Activated T-cell treated with anti-CD3 and anti-CD28 coated beads, Interleukin-2, amount 50 U/mL, for 24 hours (primary cell): ENCODE data around the gene SPPL2A.

ENCODE experiments used
- DNase-seq: peaks from one replicate; pipeline ENCODE4 v3.0.0-alpha.2; 2020
- H3K27ac Mint-ChIP-seq: 2 replicates; pipeline ENCODE4 v1.8.0; 2020; ENCODE audit warnings: mild to moderate bottlenecking, mixed read lengths
- H3K27me3 Mint-ChIP-seq: 2 replicates; pipeline ENCODE4 v1.8.0; 2020; ENCODE audit warnings: mixed read lengths
- H3K36me3 Mint-ChIP-seq: 2 replicates; pipeline ENCODE4 v1.8.0; 2020; ENCODE audit warnings: low read depth, mixed read lengths
- H3K4me1 Mint-ChIP-seq: 2 replicates; pipeline ENCODE4 v1.8.0; 2020; ENCODE audit warnings: low read depth, mixed read lengths
- H3K4me3 Mint-ChIP-seq: 2 replicates; pipeline ENCODE4 v1.8.0; 2020; ENCODE audit warnings: mild to moderate bottlenecking, moderate library complexity, mixed read lengths
- H3K9me3 Mint-ChIP-seq: 2 replicates; pipeline ENCODE4 v1.8.0; 2020; ENCODE audit warnings: mixed read lengths

The SPPL2A gene

DNA sequence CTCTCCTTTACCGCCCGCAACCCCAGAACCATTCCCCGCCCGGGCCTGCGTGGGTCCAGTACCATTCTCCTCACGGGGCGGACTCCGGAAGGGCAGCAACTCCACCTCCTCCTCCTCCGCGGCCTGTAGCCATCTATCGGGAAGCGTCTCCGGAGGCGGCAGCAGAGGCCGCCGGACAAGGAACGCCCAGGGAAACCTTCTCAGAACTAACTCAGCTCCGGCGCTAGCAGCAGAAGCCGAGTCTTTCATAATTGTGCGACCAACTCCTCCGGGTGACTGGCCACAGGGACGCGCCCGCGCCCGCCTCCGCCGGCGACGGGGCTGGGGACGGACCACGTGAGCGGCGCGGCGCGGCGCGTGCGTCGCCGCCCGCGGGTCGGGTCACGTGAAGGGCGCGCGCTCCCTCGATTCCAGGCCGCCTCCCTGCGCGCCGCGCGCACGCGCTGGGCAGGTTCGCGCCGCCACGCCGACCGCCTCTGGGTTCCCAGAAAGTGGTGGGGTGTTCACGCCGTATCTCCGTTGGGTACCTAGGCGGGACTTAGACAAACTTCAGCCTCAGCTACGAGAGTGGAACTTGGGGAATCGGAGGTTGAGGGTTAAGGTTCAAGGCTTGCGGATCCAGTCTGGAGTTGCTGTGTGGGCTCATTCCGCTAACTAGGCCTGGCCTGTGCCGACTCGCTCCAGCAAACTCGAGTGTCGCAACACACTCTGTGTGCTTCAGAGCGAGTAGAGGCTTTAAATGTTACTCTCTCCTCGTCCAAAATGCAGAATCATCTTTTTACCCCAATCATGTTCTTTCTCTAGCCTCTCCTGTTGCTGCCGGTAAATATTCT lies 78.8 kb downstream of the SPPL2A start, which contains the start of gene TRPM7:
TSS of gene TRPM7 (minus strand) at position 329 of the 833 bp plus-strand sequence. CDS start at position 65, 264 bp downstream.
- H3K27ac Mint-ChIP-seq = peak within 1 kb of the TSS; percentile 99
- no peaks in the 10 kb centered on the region for H3K27me3 Mint-ChIP-seq
- peak within 1 kb of the TSS; percentile 100 for H3K4me3 Mint-ChIP-seq
- peaks cover 52% of the 10 kb centered on the region for H3K4me1 Mint-ChIP-seq
- peak; percentile 93 for DNase-seq
- peaks cover 54% of the 10 kb centered on the region for H3K36me3 Mint-ChIP-seq
- H3K9me3 Mint-ChIP-seq = no peaks in the 10 kb centered on the region

DNA sequence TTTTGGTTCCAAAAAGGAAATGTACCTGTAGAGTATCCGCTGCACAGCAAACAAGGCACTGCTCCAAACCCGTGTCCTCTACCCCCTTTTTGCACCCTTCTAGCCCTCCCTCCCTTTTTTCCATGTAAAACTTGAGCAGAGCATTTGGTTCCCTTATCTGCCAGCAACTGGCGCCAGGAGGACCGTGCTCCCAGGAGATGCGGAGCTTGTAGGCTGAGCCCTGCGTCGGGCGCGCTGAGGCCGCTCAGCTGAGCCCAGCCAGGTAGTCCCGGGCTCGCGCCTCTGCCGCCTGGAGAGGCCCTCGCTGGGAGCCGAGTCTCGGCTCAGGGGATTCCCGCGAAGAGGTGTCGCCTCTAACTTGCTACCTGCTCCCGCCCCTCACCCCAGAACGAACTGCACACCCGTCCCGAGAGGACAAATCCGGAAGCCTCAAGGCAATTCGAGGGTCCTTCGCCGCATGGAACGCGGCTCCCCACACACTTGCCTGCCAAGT lies 79.5 kb downstream of the SPPL2A start:
- peak overlapping the region; percentile 100 for H3K4me3 Mint-ChIP-seq
- H3K27ac Mint-ChIP-seq = peak overlapping the region; percentile 99
- no peaks in the 10 kb centered on the region for H3K27me3 Mint-ChIP-seq
- peaks cover 58% of the 10 kb centered on the region for H3K4me1 Mint-ChIP-seq
- H3K36me3 Mint-ChIP-seq = peaks cover 60% of the 10 kb centered on the region
- H3K9me3 Mint-ChIP-seq = no peaks in the 10 kb centered on the region
- peak; percentile 86 for DNase-seq

DNA sequence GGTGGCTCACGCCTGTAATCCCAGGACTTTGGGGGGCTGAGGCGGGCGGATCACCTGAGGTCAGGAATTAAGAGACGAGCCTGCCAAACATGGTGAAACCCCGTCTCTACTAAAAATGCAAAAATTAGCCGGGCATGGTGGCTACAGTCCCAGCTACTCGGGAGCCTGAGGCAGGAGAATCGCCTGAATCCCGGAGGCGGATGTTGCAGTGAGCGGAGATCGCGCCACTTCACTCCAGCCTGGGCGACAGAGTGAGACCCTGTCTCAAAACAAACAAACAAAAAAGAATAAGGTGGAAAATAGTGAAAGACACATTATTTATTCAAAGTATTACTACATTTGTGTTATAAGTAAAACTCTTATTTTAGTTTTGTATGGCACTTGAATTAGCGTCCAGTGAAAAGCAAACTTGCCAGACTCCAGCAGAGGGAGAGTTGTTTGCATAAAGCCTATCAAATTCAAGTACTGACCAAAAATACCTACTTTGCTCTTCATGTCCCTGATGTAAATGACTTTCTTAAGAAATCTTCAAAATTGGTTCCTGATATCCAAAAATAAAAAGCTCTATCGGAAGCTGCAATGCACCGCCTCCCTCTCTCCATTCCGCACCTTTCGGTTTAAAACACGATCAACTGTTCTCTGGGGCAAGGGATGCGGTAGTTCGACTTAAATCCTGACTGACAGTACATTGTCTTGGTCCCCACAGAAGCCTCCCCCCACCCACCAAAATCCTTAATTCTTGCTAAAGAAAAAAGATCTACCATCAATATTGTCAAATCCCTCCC lies 80.1 kb downstream of the SPPL2A start:
- Mint-ChIP-seq H3K9me3 (no peaks in the 10 kb centered on the region), H3K27me3 (no peaks in the 10 kb centered on the region), H3K4me3 (peak overlapping the region; percentile 100), H3K36me3 (peaks cover 66% of the 10 kb centered on the region), H3K27ac (peak overlapping the region; percentile 99), H3K4me1 (peaks cover 62% of the 10 kb centered on the region)
- DNase-seq = no peak

DNA sequence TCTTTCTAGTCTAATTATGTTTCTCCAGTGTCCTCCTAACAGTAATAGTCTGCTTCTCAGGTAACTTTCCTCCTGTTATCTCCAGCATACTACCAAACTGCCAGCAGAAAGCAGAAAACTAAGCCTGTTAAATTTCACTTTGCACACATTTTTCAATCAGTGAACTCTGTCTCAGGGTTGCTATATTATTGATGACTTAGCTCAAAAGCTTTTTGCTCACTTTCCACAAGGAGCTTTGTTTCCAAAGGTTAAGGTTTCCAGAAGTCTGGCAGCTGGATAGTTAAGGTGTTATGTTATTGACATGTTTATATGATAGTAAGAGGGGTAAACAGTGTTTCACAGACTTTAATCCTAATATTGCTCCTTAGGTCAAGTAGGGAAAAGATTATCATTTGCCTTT lies 84.0 kb downstream of the SPPL2A start:
- Mint-ChIP-seq H3K4me1 (peaks cover 64% of the 10 kb centered on the region), H3K27ac (peak overlapping the region; percentile 85), H3K9me3 (no peaks in the 10 kb centered on the region), H3K27me3 (no peaks in the 10 kb centered on the region), H3K36me3 (peaks cover 83% of the 10 kb centered on the region), H3K4me3 (peak overlapping the region; percentile 24)
- DNase-seq = no peak

DNA sequence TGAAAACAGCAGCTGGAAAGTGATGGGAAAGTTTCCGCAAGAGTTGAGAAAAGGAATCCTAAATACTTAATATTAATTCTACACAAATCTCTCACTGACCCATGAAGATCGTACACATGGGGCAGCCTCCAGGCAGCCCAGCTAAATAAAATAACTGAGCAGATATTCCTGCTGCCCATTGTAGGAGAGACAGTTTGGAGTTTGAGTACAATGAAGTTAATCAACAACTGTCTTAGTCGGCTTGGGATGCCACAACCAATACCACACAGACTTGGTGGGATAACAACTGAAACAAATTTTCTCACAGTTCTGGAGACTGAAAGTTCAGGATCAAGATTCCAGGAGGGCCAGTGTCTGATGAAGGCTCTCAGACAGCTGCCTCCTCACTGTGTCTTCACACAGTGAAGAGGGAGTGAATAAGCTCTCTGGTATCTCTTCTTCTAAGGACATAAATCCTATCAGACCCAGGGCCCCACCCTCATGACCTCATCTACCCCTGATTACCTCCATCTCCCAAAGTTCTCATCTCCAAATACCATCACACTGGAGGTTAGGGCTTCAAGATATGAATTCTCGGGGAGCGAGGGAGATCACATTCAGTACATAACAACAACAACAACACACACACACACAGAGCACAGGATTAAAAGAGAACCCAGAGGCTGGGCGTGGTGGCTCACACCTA lies 88.6 kb downstream of the SPPL2A start:
- peaks cover 38% of the 10 kb centered on the region for H3K4me1 Mint-ChIP-seq
- no peaks in the 10 kb centered on the region for H3K9me3 Mint-ChIP-seq
- no peak for DNase-seq
- H3K4me3 Mint-ChIP-seq = no peak overlapping the region
- H3K36me3 Mint-ChIP-seq = peaks cover 69% of the 10 kb centered on the region
- H3K27me3 Mint-ChIP-seq = no peaks in the 10 kb centered on the region
- H3K27ac Mint-ChIP-seq = peak overlapping the region; percentile 81

DNA sequence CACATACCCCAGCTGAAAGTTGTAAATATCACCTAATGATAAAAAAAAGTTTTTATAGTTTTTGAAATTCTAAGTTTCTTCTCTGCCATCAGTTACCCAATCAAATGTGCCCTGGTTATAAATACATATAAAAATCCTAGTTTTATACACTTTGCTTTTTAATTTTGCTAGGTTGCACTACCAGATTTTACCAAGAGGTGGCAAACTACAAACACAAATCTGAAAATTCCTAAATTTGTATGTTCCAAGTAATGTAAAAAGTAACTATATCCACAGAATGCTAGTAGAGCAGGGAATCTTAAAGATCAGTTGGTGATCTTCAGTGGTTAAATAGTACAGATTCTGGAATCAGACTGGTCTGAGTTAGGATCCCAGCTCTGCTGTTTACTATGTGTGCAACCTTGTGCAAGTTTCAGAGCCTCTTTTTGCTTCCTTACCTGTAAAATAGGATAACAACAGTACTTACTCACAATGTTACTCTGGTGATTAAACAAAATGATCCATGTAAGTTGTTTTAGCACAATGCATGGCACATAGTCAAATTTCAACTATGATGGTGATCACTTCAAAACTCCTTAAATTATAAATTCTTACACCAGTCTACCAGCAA lies 89.9 kb downstream of the SPPL2A start:
- no peaks in the 10 kb centered on the region for H3K27me3 Mint-ChIP-seq
- DNase-seq = no peak
- peaks cover 35% of the 10 kb centered on the region for H3K4me1 Mint-ChIP-seq
- H3K36me3 Mint-ChIP-seq = peaks cover 70% of the 10 kb centered on the region
- H3K9me3 Mint-ChIP-seq = no peaks in the 10 kb centered on the region
- H3K27ac Mint-ChIP-seq = peak overlapping the region; percentile 55
- H3K4me3 Mint-ChIP-seq = no peak overlapping the region

DNA sequence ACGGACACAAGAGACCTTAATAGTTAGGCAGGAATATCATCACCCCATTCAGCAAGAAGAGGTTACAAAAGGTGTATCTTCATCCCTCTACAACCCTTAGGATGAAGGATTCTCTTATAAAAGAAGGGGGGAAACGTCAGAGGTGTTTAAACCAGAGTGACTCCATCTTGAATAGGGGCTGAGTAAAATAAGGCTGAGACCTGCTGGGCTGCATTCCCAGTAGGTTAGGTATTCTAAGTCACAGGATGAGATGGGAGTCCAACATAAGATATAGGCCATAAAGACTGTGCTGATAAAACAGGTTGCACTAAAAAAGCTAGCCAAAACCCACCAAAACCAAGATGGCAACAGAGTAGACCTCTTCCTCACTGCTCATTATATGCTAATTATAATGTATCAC lies 95.4 kb downstream of the SPPL2A start:
- Mint-ChIP-seq H3K9me3 (no peaks in the 10 kb centered on the region), H3K27ac (no peak overlapping the region), H3K4me1 (peaks cover 28% of the 10 kb centered on the region), H3K36me3 (peaks cover 77% of the 10 kb centered on the region), H3K4me3 (no peak overlapping the region), H3K27me3 (no peaks in the 10 kb centered on the region)
- DNase-seq = no peak

DNA sequence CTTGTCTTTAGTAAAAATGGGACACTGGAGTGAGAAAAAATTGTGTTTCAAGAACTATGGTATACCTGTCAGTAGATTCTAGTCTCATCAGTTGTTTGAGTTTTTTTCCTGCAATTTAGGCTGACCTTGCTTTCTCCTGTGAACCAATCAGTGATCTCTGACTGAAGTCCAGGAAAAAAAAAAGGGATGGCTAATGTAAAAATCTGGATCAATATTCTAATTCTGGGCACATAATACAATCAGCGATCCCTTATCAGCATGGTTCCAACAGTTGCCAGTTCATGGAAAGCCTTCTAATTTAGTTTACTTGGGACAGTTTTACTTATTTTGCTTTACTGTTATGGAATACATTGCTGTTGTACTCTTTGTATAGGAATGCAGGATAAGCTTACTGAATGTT lies 95.9 kb downstream of the SPPL2A start:
- Mint-ChIP-seq H3K4me1 (peaks cover 28% of the 10 kb centered on the region), H3K36me3 (peaks cover 77% of the 10 kb centered on the region), H3K9me3 (no peaks in the 10 kb centered on the region), H3K27ac (no peak overlapping the region), H3K4me3 (no peak overlapping the region), H3K27me3 (no peaks in the 10 kb centered on the region)
- no peak for DNase-seq

DNA sequence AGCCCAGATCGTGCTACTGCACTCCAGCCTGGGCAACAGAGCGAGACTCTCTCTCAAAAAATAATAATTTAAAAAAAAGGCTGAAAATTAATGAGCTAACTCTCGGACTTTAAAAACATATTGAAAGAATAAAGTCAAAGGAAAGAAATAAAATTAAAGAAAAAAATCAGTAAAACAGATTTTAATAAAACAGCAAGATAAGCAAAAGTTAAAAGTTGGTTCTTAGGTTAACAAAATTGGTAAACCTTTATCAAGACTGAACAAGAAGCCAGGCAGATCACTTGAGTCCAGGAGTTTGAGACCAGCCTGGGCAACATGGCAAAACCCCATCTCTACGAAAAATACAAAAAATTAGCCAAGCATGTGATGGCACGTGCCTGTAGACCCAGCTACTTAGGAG lies 99.6 kb downstream of the SPPL2A start:
- peaks cover 82% of the 10 kb centered on the region for H3K36me3 Mint-ChIP-seq

DNA sequence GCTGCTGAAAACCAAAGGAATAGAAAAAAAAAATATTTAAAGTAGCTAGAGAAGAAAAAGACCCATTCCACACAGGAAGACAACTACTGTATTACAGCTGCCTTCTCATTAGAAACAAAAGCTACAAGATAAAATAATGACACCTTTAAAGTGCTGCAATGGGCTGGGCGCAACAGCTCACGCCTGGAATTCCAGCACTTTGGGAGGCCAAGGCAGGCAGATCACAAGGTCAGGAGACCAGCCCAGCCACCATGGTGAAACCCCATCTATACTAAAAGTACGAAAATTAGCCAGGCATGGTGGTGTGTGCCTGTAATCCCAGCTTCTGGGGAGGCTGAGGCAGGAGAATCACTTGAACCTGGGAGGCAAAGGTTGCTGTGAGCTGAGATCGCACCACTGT lies 110.0 kb downstream of the SPPL2A start:
- DNase-seq = no peak
- Mint-ChIP-seq H3K4me3 (no peak overlapping the region), H3K36me3 (peaks cover 87% of the 10 kb centered on the region), H3K27ac (peak overlapping the region; percentile 85), H3K4me1 (peaks cover 25% of the 10 kb centered on the region), H3K27me3 (no peaks in the 10 kb centered on the region), H3K9me3 (no peaks in the 10 kb centered on the region)

More for the DNA sequence above, 99.6 kb downstream of the SPPL2A start:
- Mint-ChIP-seq H3K4me3 (no peak overlapping the region), H3K27ac (peak overlapping the region; percentile 46), H3K4me1 (peaks cover 23% of the 10 kb centered on the region), H3K27me3 (no peaks in the 10 kb centered on the region), H3K9me3 (no peaks in the 10 kb centered on the region)
- no peak for DNase-seq

DNA sequence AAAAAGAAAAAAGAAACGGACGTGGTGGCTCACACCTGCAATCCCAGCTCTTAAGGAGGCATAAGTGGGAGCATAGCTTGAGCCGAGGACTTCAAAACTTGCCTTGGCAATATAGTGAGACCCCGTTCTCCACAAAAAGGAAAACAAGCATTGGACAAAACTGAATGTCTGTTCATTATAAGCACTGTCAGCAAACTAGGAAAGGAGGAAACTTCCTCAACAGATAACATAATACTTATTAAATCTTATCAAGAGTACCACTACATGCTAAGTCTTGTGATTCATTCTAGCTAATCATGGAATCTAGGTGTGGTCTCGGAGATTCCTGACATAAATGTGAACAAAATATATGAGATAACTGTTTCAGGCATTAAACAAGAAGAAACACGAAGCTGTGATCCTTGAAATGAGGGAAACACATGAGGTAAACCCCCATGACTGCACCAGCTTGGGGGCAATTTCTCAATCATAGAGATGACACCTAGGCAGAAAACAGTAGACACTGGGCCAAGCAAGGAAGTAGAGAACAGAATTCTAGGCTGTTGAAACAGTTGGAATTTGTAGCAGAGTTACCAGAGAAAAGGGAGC lies 112.3 kb downstream of the SPPL2A start:
- Mint-ChIP-seq H3K36me3 (peaks cover 89% of the 10 kb centered on the region), H3K27me3 (no peaks in the 10 kb centered on the region), H3K4me3 (no peak overlapping the region), H3K4me1 (peaks cover 25% of the 10 kb centered on the region), H3K9me3 (no peaks in the 10 kb centered on the region), H3K27ac (peak overlapping the region; percentile 50)
- DNase-seq = no peak

DNA sequence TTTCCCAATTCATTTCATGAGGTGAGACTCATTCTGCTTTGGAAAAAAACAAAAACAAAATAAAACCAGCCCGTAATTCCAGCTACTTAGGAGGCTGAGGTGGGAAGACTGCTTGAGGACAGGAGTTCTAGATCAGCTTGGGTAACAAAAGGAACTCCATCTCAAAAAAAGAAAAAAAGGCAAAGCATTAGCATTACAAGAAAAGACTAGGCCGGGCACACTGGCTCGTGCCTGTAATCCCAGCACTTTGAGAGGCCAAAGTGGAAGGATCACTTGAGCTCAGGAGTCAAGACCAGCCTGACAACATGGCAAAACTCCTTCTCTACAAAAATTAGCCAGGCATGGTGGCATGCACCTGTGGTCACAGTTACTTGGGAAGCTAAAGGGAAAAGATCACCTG lies 112.8 kb downstream of the SPPL2A start:
- H3K27me3 Mint-ChIP-seq = no peaks in the 10 kb centered on the region
- H3K4me3 Mint-ChIP-seq = no peak overlapping the region
- H3K4me1 Mint-ChIP-seq = peaks cover 25% of the 10 kb centered on the region
- H3K9me3 Mint-ChIP-seq = no peaks in the 10 kb centered on the region
- DNase-seq = no peak
- peak overlapping the region; percentile 71 for H3K27ac Mint-ChIP-seq
- peaks cover 87% of the 10 kb centered on the region for H3K36me3 Mint-ChIP-seq
